WTC11 (cell line): ENCODE measurements around the gene PRRG2. TPM values are rescaled to one million over a fixed set of nuclear protein-coding genes. Genes with fewer than 3 reads are reported as not detected.

Source experiments
- ATAC-seq: fragments of 200-7000 bp; cut with Tn5 transposase; 2 replicates; pipeline ENCODE4 v1.10.0; 2021; ENCODE audit warnings: mild to moderate bottlenecking, moderate library complexity
- CTCF ChIA-PET: fragments of 300-600 bp; sonication (Branson Sonifier 250); formaldehyde crosslinking; loops from one replicate; lab custom pipeline; 2021; ENCODE audit warnings: antibody characterized with exemption; lab: Charles Lee
- POLR2A ChIA-PET: fragments of 350-600 bp; sonication (Branson Sonifier 250); formaldehyde crosslinking; loops from one replicate; lab custom pipeline; 2021; ENCODE audit warnings: antibody characterized with exemption; lab: Charles Lee
- DNase-seq: peaks from one replicate; pipeline ENCODE4 v3.0.0; 2021; ENCODE audit warnings: low spot score
- H3K27ac Mint-ChIP-seq: 2 replicates; pipeline ENCODE4 v1.8.0; 2021; ENCODE audit warnings: mixed read lengths
- H3K27me3 Mint-ChIP-seq: 2 replicates; pipeline ENCODE4 v1.8.0; 2021; ENCODE audit warnings: low read depth, mild to moderate bottlenecking, moderate library complexity, mixed read lengths
- H3K36me3 Mint-ChIP-seq: 2 replicates; pipeline ENCODE4 v1.8.0; 2021; ENCODE audit warnings: mixed read lengths
- H3K4me1 Mint-ChIP-seq: 2 replicates; pipeline ENCODE4 v1.8.0; 2022; ENCODE audit warnings: mixed read lengths
- H3K4me3 Mint-ChIP-seq: 2 replicates; pipeline ENCODE4 v1.8.0; 2021; ENCODE audit warnings: mild to moderate bottlenecking, moderate library complexity, mixed read lengths
- H3K9me3 Mint-ChIP-seq: 2 replicates; pipeline ENCODE4 v1.8.0; 2021; ENCODE audit warnings: mixed read lengths
- ATF1 ChIP-seq: sonication (generic); formaldehyde crosslinking; IDR thresholded peaks from 2 replicates; pipeline ENCODE4 v1.8.1; 2023; ENCODE audit warnings: mild to moderate bottlenecking, moderate library complexity, missing genetic modification reagents
- CDX4 ChIP-seq: fragments of 250-450 bp; sonication (Bioruptor Pico); IDR thresholded peaks from 2 replicates; pipeline ENCODE4 v1.9.0; 2021; ENCODE audit warnings: moderate library complexity, mild to moderate bottlenecking, inconsistent platforms, borderline replicate concordance
- E2F5 ChIP-seq: sonication (generic); formaldehyde crosslinking; IDR thresholded peaks from 2 replicates; pipeline ENCODE4 v1.8.1; 2022; ENCODE audit warnings: mild to moderate bottlenecking, moderate library complexity, missing genetic modification reagents
- FOXK1 ChIP-seq: sonication (generic); formaldehyde crosslinking; IDR thresholded peaks from 2 replicates; pipeline ENCODE4 v1.8.0; 2022; ENCODE audit warnings: mild to moderate bottlenecking, moderate library complexity, missing genetic modification reagents
- GABPB1 ChIP-seq: sonication (generic); formaldehyde crosslinking; IDR thresholded peaks from 2 replicates; pipeline ENCODE4 v1.8.1; 2023; ENCODE audit warnings: mild to moderate bottlenecking, missing genetic modification reagents
- GTF2I ChIP-seq: fragments of 250-450 bp; sonication (Bioruptor Pico); conservative IDR thresholded peaks from 2 replicates; pipeline ENCODE4 v1.4.0; 2021; ENCODE audit warnings: mild to moderate bottlenecking
- HMGA2 ChIP-seq: fragments of 250-450 bp; sonication (Bioruptor Pico); IDR thresholded peaks from 2 replicates; pipeline ENCODE4 v1.4.0; 2021; ENCODE audit warnings: mild to moderate bottlenecking, moderate library complexity
- JAZF1 ChIP-seq: fragments of 250-450 bp; sonication (Bioruptor Pico); IDR thresholded peaks from 2 replicates; pipeline ENCODE4 v1.9.0; 2021; ENCODE audit warnings: moderate library complexity, mild to moderate bottlenecking, inconsistent platforms
- NFYB ChIP-seq: sonication (generic); formaldehyde crosslinking; conservative IDR thresholded peaks from 2 replicates; pipeline ENCODE4 v1.8.0; 2022; ENCODE audit warnings: low read depth, missing genetic modification reagents
- NR1H2 ChIP-seq: sonication (generic); formaldehyde crosslinking; IDR thresholded peaks from 2 replicates; pipeline ENCODE4 v1.9.0; 2021; ENCODE audit warnings: mild to moderate bottlenecking, moderate library complexity, missing genetic modification reagents
- NR2C2 ChIP-seq: sonication (generic); formaldehyde crosslinking; IDR thresholded peaks from 2 replicates; pipeline ENCODE4 v1.8.0; 2022; ENCODE audit warnings: mild to moderate bottlenecking, missing genetic modification reagents
- OVOL2 ChIP-seq: fragments of 250-450 bp; sonication (Bioruptor Pico); IDR thresholded peaks from 2 replicates; pipeline ENCODE4 v1.9.0; 2021; ENCODE audit warnings: mild to moderate bottlenecking, borderline replicate concordance
- PREB ChIP-seq: sonication (generic); formaldehyde crosslinking; IDR thresholded peaks from 2 replicates; pipeline ENCODE4 v1.8.1; 2022; ENCODE audit warnings: mild to moderate bottlenecking, missing genetic modification reagents, moderate library complexity, borderline replicate concordance
- PRRX2 ChIP-seq: fragments of 250-450 bp; sonication (Bioruptor Pico); IDR thresholded peaks from 2 replicates; pipeline ENCODE4 v1.8.0; 2021; ENCODE audit warnings: mild to moderate bottlenecking
- RORB ChIP-seq: fragments of 250-450 bp; sonication (Bioruptor Pico); IDR thresholded peaks from 2 replicates; pipeline ENCODE4 v1.9.0; 2021; ENCODE audit warnings: mild to moderate bottlenecking
- SMAD3 ChIP-seq: sonication (generic); formaldehyde crosslinking; IDR thresholded peaks from 2 replicates; pipeline ENCODE4 v1.8.0; 2022; ENCODE audit warnings: missing genetic modification reagents, mild to moderate bottlenecking, borderline replicate concordance
- SOX15 ChIP-seq: fragments of 250-450 bp; sonication (Bioruptor Pico); IDR thresholded peaks from 2 replicates; pipeline ENCODE4 v1.9.0; 2021; ENCODE audit warnings: mild to moderate bottlenecking
- STAT6 ChIP-seq: sonication (generic); formaldehyde crosslinking; conservative IDR thresholded peaks from 2 replicates; pipeline ENCODE4 v1.8.1; 2023; ENCODE audit warnings: mild to moderate bottlenecking, low read depth, missing genetic modification reagents, moderate library complexity
- USF1 ChIP-seq: sonication (generic); formaldehyde crosslinking; IDR thresholded peaks from 2 replicates; pipeline ENCODE4 v1.8.0; 2022; ENCODE audit warnings: mild to moderate bottlenecking, missing genetic modification reagents
- USF2 ChIP-seq: sonication (generic); formaldehyde crosslinking; IDR thresholded peaks from 2 replicates; pipeline ENCODE4 v1.8.1; 2023; ENCODE audit warnings: mild to moderate bottlenecking, missing genetic modification reagents, moderate library complexity
- ZNF121 ChIP-seq: sonication (generic); formaldehyde crosslinking; IDR thresholded peaks from 2 replicates; pipeline ENCODE4 v1.8.0; 2023; ENCODE audit warnings: missing genetic modification reagents
- ZNF219 ChIP-seq: sonication (generic); formaldehyde crosslinking; IDR thresholded peaks from 2 replicates; pipeline ENCODE4 v1.8.0; 2023; ENCODE audit warnings: missing genetic modification reagents, mild to moderate bottlenecking, borderline replicate concordance
- ZNF232 ChIP-seq: sonication (generic); formaldehyde crosslinking; IDR thresholded peaks from 2 replicates; pipeline ENCODE4 v1.8.0; 2022; ENCODE audit warnings: mild to moderate bottlenecking, missing genetic modification reagents
- ZNF263 ChIP-seq: sonication (generic); formaldehyde crosslinking; IDR thresholded peaks from 2 replicates; pipeline ENCODE4 v1.8.1; 2022; ENCODE audit warnings: low read depth, mild to moderate bottlenecking, moderate library complexity, missing genetic modification reagents
- ZNF281 ChIP-seq: sonication (generic); formaldehyde crosslinking; IDR thresholded peaks from 2 replicates; pipeline ENCODE4 v1.8.0; 2023; ENCODE audit warnings: mild to moderate bottlenecking, missing genetic modification reagents
- ZNF396 ChIP-seq: fragments of 250-450 bp; sonication (Bioruptor Pico); IDR thresholded peaks from 2 replicates; pipeline ENCODE4 v1.8.0; 2021; ENCODE audit warnings: mild to moderate bottlenecking, moderate library complexity, borderline replicate concordance
- ZNF512 ChIP-seq: sonication (generic); formaldehyde crosslinking; IDR thresholded peaks from 2 replicates; pipeline ENCODE4 v1.8.1; 2022; ENCODE audit warnings: missing genetic modification reagents, borderline replicate concordance
- total RNA-seq: library from RNA; stranded (reverse); gene quantifications from 3 replicates; pipeline ENCODE4 v1.2.3, GENCODE V29; 2021

Gene PRRG2
- total RNA-seq, 1 experiment from 2014 or later, result 5.9 TPM

- ChIA-PET POLR2A (interaction anchor here (0.7 to 1.8 kb wide), 9 partner anchors 9 to 98 kb away, joined by 3 to 8 read pairs (median 4); partner anchors contain the start of gene RCN3), CTCF (interaction anchor here (0.9 to 2.6 kb wide), 6 partner anchors 10 to 100 kb away, joined by 3 to 53 read pairs (median 5); no protein-coding TSS in a partner anchor)
- Mint-ChIP-seq H3K36me3 (0 out of 2 replicates have a peak, but pooled peaks cover 5% of the 10 kb centered on the region), H3K9me3 (no peaks in the 10 kb centered on the region), H3K27me3 (no peaks in the 10 kb centered on the region; the same call in 1 of the 2 replicates), H3K4me1 (peaks cover 28% of the 10 kb centered on the region), H3K27ac (peak within 1 kb of the TSS; percentile 95), H3K4me3 (peak within 1 kb of the TSS; percentile 99)
- DNase-seq, result peak; percentile 96
- ATAC-seq, result peak; percentile 76
- TF ChIP-seq RORB (no peak), ZNF232 (CRISPR knock-in tag) (peak; percentile 88), ZNF396 (CRISPR knock-in tag) (no peak), JAZF1 (CRISPR knock-in tag) (no peak), NR1H2 (CRISPR knock-in tag) (no peak), ATF1 (no peak), PREB (CRISPR knock-in tag) (no peak), GABPB1 (CRISPR knock-in tag) (peak; percentile 91), ZNF219 (CRISPR knock-in tag) (no peak), E2F5 (CRISPR knock-in tag) (no peak), FOXK1 (peak; percentile 90), ZNF512 (no peak), OVOL2 (CRISPR knock-in tag) (no peak), SOX15 (CRISPR knock-in tag) (no peak), SMAD3 (CRISPR knock-in tag) (no peak), CDX4 (no peak), NFYB (no peak), ZNF263 (CRISPR knock-in tag) (no peak), HMGA2 (CRISPR knock-in tag) (no peak), PRRX2 (CRISPR knock-in tag) (no peak), ZNF281 (CRISPR knock-in tag) (no peak), NR2C2 (no peak), GTF2I (CRISPR knock-in tag) (peak; percentile 91), STAT6 (CRISPR knock-in tag) (no peak), ZNF121 (CRISPR knock-in tag) (no peak), USF2 (CRISPR knock-in tag) (no peak), USF1 (CRISPR knock-in tag) (no peak)
Observed at GRCh38 chr19:49580264-49581006, 681 bp upstream of the PRRG2 start, which contains the start of gene NOSIP. Gene NOSIP (minus strand): TSS chr19:49580556. CDS start chr19:49560691, 19,865 bp downstream.
